Erythroblast (primary cell): ENCODE measurements around the gene AFG1L.
"Not testable (repeated sequence)": the region's sequence is repeated elsewhere in the genome, so short reads cannot be mapped to it uniquely, and the experiment has no call there.

ENCODE experiments used
- DNase-seq, 2 experiments: peaks; one replicate each; lab custom pipeline; 2025; lab: John Stamatoyannopoulos, UW
- GATA1 ChIP-seq: IDR thresholded peaks from 2 replicates; pipeline ENCODE4 v1.6.1; 2011; ENCODE audit warnings: low read depth, mild to moderate bottlenecking, control low read depth, low read length, moderate library complexity
- POLR2A ChIP-seq: IDR thresholded peaks from 2 replicates; pipeline ENCODE4 v1.6.1; 2011; ENCODE audit warnings: mild to moderate bottlenecking, low read length

Gene AFG1L

DNA sequence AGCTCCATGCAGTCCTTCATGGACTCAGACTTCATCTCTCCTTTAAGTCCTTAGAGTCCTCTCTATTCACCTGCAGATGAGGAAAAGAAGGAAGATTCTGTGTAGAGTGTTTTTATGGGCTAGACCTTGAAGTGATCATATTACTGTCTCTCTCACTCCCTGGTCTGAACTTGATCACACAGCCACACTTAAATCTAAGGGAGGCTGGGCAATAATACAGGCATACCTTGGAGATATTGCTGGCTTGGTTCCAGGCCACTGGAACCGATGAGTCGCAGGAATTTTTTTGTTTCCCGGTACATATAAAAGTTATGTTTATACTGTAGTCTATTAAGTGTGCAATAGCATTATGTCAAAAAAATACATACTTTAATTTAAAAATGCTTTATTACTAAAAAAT is 206.7 kb downstream of the AFG1L start:
- no peak for DNase-seq
- TF ChIP-seq GATA1 (no peak), POLR2A (no peak)

DNA sequence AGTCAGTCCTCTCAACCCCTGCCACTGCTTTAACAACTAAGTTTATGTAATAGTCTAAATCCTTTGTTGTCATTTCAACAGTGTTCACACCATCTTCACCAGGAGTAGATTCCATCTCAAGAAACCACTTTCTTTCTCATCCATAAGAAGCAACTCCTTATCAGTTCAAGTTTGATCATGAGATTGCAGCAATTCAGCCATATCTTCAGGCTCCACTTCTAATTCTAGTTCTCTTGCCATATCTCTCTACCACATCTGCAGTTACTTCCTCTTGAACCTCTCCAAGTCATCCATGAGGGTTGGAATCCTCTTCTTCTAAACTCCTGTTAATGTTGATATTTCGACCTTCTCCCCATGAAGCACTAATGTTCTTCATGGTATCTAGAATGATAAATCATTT is 208.0 kb downstream of the AFG1L start:
- DNase-seq, result peak in 1 of 2 experiments; percentile 19
- TF ChIP-seq GATA1 (no peak), POLR2A (no peak)

DNA sequence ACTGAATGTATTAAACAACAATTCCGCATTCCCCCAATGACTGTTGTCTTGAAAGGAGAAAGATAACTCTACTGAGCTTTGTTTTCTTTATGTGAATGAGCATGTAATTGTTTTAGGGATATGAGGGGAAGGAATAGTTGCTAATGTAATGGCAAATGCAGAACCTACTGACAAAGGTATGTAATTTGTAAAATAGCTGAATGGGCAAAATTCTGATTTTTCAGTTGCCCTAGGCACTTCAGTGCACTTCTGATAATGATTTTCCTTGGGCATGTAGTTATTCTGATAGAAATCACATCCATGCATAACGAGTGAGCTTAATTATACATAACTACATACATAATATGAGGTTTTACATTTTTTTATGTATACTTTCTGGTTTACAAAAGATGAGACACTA is 212.5 kb downstream of the AFG1L start:
- DNase-seq, result no peak
- TF ChIP-seq GATA1 (no peak), POLR2A (no peak)

DNA sequence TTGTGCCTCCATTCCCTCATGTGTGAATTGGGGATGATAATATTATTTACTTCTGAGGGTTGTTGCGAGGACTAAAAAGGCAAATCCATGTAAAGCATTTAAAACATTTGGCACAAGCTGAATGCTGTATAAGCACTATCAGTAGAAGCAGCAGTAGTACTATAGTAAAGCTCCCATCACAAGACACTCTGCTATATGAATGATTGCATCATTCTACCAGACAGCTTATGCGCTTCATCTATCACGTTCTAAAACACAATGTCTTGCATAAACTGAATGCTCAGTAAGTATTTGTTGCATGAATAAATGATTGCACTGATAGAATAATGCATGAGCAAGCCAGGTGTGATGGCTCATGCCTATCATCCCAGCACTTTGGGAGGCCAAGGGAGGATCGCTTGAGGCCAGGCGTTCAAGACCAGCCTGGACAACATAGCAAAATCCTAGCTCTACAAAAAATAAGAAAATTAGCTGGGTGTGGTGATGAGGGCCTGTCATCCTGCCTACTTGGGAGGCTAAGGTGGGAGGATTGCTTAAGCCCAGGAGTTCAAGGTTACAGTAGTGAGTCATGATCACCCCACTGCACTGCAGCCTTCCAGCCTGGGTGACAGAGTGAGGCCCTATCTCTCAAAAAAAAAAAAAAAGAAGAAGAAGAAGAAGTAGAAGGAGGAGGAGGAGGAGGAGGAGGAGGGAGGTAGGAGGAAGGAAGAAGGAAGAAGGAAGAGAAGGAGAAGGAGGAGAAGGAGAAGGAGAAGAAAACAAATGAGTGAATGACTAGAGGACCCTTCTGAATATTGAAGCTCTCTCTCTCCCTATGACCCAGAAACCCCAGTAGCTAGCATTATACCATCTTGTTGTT is 215.8 kb downstream of the AFG1L start:
- no peak for DNase-seq
- TF ChIP-seq POLR2A, result no peak
- no peak for TF ChIP-seq GATA1

DNA sequence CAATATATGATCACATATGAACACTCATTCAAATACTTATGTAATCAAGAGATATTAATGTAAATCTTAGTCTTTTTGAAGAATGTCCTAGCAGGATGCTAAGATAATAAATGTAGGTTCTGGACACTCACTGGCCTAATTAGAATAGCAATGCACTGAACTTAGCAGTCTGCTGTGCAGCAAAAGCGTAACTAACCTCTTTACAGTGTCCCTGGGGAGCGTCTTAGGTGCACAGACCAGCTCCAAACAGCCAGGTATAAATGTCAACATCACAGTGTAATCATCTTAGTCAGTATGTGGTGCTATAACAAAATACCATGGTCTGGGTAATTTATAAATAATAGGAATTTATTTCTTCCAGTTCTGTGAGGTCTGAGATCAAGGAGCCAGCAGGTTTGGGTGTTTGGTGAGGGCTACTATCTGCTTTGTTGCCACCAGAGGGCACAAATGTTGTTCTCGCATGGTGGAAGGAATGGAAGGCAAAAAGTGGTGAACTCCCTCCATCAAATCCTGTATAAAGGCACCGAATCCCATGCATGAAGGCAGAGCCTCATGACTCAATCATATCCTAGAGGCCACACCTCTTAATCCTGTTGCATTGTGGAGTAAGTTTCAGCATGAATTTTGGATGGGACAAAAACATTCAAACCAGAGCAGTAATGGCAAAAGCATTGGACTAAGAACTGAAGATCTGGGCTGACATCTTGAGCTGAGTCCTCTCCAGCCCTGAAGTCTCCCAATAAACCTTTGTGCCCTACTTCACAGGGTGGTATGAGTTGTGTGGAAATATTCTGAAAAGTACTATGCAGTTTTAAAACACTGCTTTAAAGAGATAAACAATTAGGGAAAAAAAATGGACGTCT is 224.1 kb downstream of the AFG1L start:
- peak; percentile 22 to 49 for DNase-seq
- TF ChIP-seq POLR2A (no peak), GATA1 (no peak)

DNA sequence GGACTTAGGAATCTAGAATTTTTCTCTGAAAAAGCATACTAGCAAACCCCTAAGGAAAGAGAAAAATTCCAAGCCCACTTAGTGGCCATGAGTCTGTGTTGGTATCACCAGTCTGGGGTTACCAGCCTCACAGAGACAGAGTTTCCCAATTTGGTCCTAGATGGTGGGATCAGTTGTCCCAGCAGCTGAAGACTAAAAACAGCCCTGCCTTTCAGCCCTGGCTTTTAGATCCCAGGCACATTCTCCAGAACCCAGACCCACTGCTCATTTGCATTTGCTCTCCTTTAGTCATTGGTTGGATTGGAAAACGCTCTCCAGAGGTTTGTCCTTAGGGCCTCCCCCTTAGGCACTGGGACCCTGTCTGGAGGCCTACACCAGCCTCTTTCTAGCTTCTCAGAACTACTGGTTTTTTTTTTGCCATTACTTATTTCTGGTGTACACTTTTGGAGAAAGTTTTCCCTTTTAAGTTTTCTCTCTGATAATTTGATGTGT is 226.8 kb downstream of the AFG1L start:
- no peak for DNase-seq
- TF ChIP-seq POLR2A (no peak), GATA1 (no peak)

DNA sequence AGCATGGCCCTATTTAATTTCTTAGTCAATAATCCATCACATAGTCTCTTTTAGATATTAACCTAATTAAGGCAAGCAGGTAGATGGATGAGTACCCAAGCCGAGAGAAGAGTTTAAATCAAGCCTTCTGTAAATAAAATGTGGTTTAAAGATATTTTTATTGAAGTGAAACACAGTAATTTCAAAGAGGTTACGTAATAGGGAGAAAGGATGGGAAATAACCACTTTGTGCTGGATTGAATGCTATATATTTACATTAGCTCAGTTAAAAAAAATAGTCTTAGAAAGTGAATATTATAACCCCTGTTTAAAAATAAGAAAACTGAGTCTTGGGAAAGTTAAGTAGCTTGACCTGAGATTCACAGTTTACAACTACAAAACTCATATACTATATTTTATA is 228.8 kb downstream of the AFG1L start:
- TF ChIP-seq POLR2A, result no peak
- no peak for TF ChIP-seq GATA1
- DNase-seq, result no peak

DNA sequence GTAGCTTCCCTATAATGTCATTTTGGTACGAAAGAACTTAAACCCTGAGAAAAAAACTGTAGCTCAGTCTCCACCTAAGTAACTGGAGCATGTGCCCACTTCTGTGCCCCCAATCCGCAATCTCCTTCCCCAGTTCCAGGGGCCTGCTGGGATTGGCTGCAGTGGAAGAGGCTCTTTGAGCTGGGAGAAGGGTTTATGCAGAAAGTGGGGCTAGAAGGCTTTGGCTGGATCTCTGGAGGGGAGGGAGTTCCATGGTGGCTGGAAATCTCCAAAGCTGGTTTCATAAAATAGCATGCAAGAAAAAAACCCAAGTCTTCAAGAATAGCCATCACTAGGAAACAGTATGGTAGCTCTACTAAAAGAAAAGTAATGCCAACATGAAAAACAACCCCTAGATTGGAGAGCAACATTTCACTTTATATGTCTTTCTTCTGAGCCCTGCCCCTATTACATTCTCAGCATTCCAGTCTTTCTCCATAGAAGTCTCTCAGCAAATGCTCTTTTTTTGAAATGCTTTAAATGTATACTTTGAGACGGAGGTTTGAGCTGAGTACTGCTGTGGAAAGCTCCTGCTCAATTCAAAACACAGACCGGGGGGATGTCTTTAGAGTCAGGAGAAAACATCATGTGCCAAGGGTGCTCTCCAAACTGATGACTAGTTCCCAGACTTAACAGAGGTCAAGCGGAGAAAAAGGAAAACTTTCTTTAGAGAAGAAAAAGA is 229.8 kb downstream of the AFG1L start:
- TF ChIP-seq GATA1 (no peak), POLR2A (no peak)
- DNase-seq, result no peak

DNA sequence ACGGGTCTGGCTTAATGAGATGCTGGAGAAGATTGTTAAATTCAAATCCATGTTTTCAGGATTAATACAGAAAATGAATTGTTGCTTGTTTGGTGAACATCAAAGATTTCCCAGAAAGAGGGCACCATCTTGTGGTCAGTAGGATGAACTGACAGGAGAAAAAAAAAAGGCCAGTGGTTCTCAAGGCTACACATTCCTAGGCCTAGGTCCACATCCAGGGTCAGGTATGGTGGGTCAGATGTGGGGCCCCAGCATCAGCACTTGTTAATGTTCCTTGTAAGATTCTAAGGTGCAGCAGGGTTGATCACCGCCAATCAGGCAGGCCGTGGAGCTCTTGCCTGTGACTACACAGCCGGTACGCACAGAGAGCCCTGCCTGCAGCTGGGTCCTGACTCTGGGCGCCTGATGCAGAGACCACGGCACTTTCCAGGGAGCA is 231.9 kb downstream of the AFG1L start:
- peak; percentile 47 to 63 for DNase-seq
- no peak for TF ChIP-seq POLR2A

DNA sequence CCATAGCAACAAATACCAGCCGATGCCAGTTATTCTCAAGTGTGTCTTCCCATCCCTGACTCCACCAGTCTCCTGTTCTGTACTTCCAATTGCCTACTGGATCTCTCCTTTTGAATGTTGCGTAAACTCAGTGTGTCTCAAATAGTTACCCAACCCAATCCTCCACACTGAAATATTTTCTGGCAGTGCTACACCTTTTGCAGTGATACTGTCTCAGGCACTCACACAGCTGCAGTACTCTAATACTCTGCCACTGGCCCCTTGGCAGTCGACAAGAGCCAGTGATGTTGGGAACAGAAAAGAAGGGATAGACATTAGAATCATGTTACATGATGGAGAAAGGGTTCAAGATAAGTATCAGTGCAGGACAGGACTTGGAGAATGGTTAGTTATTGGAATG is 234.0 kb downstream of the AFG1L start:
- no peak for DNase-seq

DNA sequence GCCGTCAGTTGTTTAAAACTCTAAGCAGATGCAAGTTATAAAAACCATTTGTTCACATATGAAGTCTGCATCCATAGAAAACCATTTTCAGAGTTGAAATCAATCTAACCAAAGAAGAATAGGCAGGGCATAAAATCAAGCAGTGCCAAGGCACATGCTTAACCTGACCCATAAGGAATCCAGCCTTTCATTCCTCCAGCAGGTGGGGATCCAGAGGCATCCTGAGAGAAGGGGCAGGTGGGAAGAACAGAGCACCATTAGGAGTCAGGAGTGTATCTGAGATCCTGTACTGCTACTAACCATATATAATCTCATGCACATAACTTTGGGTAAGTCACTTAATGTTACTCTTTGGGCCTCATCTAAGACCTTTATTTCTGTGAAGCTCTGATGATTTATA is 236.5 kb downstream of the AFG1L start:
- TF ChIP-seq POLR2A (no peak), GATA1 (no peak)
- no peak for DNase-seq

More for the DNA sequence above, 234.0 kb downstream of the AFG1L start:
- no peak for TF ChIP-seq POLR2A
- TF ChIP-seq GATA1, result no peak

DNA sequence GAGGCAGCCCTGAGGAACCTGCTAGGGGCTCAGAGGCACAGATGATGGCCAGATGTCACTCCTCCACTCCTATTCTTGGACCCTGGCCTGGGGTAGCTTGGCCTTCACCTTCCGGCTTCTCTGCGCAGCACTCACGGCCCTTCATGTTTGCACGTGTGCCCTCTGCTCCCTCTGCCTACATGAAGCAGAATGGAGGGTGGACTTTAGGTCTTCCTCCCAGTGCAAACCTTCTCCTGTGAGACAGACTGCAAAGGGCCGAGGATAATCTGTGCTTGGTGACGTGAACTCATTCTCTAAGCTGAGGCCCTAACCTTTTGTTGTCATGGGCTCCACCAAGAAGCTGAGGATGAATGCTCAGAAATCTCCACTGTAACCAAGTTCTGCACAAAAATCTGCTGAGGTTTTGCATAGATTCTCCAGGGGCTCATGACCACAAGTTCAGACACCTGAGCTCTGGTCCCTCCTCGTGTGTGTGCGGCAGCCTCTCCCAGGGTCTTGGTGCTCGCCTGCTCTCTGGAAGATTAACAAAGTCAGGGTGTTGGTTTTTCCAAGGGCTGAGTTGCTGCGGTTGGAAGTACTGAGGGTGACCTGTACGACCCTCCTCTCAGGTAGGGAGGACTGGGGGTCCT is 240.4 kb downstream of the AFG1L start:
- no peak for DNase-seq
- TF ChIP-seq POLR2A, result no peak
- no peak for TF ChIP-seq GATA1

DNA sequence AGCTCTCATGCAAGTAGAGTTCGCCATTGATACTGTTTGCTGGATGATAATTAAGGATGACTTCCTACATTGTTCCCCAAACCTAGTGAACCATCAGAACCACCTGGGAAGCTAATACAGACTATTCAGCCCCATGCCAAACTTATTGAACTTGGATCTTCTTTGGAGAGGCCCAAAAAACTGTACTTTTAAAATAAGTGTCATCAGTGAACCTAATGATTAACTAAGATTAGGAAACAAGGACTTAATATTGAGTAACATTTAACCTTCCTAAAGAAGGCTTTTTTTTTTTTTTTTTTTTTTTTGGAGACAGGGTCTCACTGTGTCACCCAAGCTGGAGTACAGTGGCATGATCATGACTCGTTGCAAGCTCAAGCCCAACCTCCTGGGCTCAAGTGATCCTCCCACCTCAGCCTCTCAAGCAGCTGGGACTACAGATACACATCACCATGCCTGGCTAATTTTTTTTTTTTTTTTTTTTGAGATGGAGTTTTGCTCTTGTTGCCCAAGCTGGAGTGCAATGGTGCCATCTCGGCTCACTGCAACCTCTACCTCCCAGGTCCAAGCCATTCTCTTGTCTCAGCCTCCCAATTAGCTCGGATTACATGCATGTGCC is 241.2 kb downstream of the AFG1L start:
- not testable (repeated sequence) for DNase-seq
